ENCODE measurements around the gene BEND3.
"Not testable (repeated sequence)": the region's sequence is repeated elsewhere in the genome, so short reads cannot be mapped to it uniquely, and the experiment has no call there.

The BEND3 gene

DNA sequence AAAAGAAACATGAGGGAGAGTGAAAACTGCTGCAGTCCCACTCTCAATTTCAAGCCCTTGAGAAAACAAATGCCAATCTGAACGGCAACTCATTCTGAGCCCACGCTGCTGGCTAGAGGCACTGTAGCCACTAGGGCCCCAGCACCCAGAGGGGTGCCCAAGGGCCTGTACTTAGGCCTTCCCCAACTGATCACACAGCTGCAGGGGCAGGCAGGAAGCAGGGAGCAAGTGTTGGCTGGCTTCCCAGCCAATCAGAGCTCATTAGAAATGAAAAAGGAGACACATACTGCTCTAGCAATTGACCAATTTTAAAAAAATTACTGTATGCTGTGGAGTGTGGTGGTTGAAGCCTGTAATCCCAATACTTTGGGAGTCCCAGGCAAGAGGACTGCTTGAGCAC is 3.7 kb upstream of the BEND3 start:
- peak; percentile 83 for DNase-seq (ENCODE audit: low read depth)
- TF ChIP-seq, protein P1, sequence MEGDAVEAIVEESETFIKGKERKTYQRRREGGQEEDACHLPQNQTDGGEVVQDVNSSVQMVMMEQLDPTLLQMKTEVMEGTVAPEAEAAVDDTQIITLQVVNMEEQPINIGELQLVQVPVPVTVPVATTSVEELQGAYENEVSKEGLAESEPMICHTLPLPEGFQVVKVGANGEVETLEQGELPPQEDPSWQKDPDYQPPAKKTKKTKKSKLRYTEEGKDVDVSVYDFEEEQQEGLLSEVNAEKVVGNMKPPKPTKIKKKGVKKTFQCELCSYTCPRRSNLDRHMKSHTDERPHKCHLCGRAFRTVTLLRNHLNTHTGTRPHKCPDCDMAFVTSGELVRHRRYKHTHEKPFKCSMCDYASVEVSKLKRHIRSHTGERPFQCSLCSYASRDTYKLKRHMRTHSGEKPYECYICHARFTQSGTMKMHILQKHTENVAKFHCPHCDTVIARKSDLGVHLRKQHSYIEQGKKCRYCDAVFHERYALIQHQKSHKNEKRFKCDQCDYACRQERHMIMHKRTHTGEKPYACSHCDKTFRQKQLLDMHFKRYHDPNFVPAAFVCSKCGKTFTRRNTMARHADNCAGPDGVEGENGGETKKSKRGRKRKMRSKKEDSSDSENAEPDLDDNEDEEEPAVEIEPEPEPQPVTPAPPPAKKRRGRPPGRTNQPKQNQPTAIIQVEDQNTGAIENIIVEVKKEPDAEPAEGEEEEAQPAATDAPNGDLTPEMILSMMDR (IDR thresholded peaks at IDR 0.05; ENCODE audit: low read depth, low read length), result no peak
- TF ChIP-seq, protein P2, sequence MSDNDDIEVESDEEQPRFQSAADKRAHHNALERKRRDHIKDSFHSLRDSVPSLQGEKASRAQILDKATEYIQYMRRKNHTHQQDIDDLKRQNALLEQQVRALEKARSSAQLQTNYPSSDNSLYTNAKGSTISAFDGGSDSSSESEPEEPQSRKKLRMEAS (IDR thresholded peaks at IDR 0.05; ENCODE audit: low read depth, low read length), result 0 out of 2 replicates have a peak, but pooled peaks have one; percentile 40
- TF ChIP-seq POLR2A (IDR thresholded peaks at IDR 0.05; ENCODE audit: extremely low read depth, insufficient read length), result peak; percentile 40
- 0 out of 2 replicates have a peak, but pooled peaks have one; percentile 28 for TF ChIP-seq MYC (IDR thresholded peaks at IDR 0.05; ENCODE audit: low read depth, low read length)
- no peak overlapping the region for H3K4me3 ChIP-seq (ENCODE audit: low read depth, low read length)

DNA sequence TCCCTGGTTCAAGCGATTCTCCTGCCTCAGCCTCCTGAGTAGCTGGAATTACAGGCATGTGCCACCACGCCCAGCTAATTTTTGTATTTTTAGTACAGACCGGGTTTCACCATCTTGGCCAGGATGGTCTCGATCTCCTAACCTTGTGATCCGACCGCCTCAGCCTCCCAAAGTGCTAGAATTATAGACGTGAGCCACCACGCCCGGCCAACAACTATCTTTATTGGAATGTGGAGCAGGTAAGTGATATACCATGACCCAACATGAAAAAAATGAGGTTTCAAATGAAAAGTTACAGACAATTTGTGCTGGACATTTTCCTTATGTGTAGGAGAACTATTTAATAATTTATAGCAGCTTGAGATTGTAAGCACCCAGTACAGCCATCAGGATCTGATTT is 3.2 kb upstream of the BEND3 start:
- not testable (repeated sequence) for H3K4me3 ChIP-seq (ENCODE audit: low read depth, low read length); DNase-seq (ENCODE audit: low read depth)

DNA sequence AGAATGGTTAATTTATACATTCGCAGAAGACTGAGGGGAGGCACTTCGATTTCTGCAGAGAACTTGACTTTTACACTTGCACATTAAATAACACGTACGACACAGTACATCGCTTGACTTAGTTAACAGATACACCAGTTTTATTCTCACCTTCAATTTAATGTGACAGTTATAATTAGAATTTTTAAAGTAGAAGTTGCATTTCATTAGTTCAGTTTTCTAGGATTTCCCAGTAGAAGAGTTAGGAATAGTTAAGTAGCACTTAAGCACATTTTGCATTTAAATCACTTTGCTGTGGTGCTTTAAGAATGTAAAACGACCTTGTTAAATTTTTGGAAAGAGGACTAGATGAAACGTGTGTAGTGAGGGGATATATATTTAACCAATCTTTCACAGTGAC is 1.6 kb upstream of the BEND3 start:
- no peak for DNase-seq (ENCODE audit: low read depth)
- no peak for TF ChIP-seq MYC (IDR thresholded peaks at IDR 0.05; ENCODE audit: low read depth, low read length)
- TF ChIP-seq, protein P2 (IDR thresholded peaks at IDR 0.05; ENCODE audit: low read depth, low read length), result no peak
- TF ChIP-seq POLR2A (IDR thresholded peaks at IDR 0.05; ENCODE audit: extremely low read depth, insufficient read length), result no peak
- peak overlapping the region; percentile 57 for H3K4me3 ChIP-seq (ENCODE audit: low read depth, low read length)

DNA sequence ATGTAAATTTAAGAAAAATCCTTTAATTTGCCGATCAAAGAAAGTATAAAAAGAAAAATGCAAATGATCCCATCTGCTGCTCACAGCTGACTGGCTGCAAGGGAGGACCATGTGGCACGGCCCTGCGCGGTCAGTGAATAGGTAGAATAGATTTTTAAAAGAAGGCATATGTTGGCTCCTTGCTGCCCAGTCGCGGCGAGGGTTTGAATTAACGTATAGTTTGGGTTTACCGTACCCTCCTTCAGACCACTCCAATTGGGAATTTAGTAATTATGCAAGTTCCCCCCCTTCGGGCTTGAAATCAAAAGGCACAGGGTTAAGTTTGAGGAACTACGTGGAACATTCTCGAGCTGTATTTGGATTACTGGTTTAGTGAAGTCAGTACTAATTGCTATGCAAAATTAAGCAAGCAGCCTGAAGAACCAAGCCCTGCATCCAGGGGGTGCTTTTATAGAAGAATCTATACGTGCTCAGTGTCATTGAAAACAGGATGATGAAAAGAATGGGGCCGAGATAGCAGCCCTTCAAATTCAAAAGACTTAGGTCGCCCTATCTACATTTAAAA is 1.1 kb upstream of the BEND3 start:
- TF ChIP-seq, protein P2 (IDR thresholded peaks at IDR 0.05; ENCODE audit: low read depth, low read length), result peak; percentile 88
- TF ChIP-seq MYC (IDR thresholded peaks at IDR 0.05; ENCODE audit: low read depth, low read length) (peak; percentile 76), POLR2A (IDR thresholded peaks at IDR 0.05; ENCODE audit: extremely low read depth, insufficient read length) (peak; percentile 30)
- TF ChIP-seq, protein P1 (IDR thresholded peaks at IDR 0.05; ENCODE audit: low read depth, low read length), result peak; percentile 13
- DNase-seq (ENCODE audit: low read depth), result peak; percentile 86
- H3K4me3 ChIP-seq (ENCODE audit: low read depth, low read length), result peak overlapping the region; percentile 57

DNA sequence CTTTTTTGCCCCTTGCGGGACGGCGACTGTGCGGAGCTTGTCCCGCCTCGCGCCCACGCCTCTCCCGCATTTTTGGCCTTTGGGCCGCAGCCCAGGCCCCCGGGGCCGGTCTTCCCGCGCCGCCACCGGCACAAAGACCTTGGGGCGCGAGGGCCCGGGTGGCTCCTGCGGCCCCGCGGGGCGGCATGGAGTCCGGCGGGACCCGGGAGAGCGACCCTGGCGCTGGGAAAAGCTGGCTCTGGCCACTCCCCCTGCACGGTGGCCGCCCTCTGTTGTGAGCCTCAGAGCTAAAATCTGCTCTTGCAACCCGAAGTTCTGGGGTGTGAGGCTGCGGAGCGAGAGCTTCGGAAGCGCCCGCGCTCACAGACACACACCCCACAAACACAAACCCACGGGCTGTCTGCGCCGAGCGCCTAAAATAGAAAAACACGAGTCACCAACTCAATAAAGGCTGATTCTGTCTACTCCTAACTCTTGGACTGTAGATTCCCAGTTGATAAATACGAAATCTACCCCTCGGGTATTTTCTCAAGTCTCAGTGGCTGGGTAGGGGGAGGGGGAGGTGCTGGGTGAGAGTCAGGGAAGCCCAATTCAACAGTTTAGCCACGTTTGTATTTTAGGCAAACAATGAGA is 496 bp upstream of the BEND3 start:
- peak overlapping the region; percentile 57 for H3K4me3 ChIP-seq (ENCODE audit: low read depth, low read length)
- DNase-seq (ENCODE audit: low read depth), result peak; percentile 89
- TF ChIP-seq, protein P2 (IDR thresholded peaks at IDR 0.05; ENCODE audit: low read depth, low read length), result 0 out of 2 replicates have a peak, but pooled peaks have one; percentile 0
- peak; percentile 50 for TF ChIP-seq POLR2A (IDR thresholded peaks at IDR 0.05; ENCODE audit: extremely low read depth, insufficient read length)
- TF ChIP-seq, protein P1 (IDR thresholded peaks at IDR 0.05; ENCODE audit: low read depth, low read length), result no peak

DNA sequence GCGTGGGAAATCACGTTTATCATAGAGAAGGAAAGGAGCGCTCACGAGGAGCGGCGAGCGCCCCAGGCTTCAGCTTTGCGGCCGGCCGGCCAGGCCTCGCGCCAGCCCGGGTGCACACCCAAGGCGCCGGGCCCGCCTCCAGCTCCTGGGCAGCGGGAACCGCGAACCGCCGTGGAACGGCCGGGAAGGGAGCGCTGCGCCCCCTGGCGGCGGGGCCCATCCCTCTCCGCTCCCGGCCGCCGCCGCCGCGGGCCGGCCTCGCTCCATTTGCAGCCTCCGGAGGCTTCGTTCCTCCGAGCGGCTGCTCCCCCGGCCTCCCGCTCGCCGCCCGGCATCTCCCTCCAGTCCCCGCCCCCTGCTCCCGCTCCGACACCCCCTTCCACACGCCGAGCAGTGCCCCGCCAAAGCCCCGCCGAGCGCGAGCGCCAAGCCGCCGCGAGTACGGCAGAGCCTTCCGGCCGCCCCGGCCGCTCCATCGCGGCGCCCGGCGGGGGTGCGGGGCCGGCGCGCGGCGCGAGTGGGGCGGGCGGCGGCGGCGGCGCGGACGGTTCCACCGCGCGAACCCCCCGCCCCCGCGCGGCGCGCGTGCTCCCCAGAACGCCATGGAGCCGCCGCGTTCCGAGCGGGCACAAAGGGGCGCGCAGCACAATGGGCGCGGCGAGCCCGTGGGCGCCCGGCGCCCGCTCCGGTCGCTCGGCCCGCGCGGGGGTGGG is 946 bp downstream of the BEND3 start:
- TF ChIP-seq MYC (IDR thresholded peaks at IDR 0.05; ENCODE audit: low read depth, low read length) (peak; percentile 83), POLR2A (IDR thresholded peaks at IDR 0.05; ENCODE audit: extremely low read depth, insufficient read length) (peak; percentile 25)
- TF ChIP-seq, protein P1 (IDR thresholded peaks at IDR 0.05; ENCODE audit: low read depth, low read length), result peak; percentile 48
- TF ChIP-seq, protein P2 (IDR thresholded peaks at IDR 0.05; ENCODE audit: low read depth, low read length), result peak; percentile 64; the same call in 1 of the 2 replicates
- peak overlapping the region; percentile 77 for H3K4me3 ChIP-seq (ENCODE audit: low read depth, low read length)
- DNase-seq (ENCODE audit: low read depth), result peak; percentile 93
